GM12872 (cell line): ENCODE measurements around the gene SCLY.
A peak's percentile ranks its signal among the peaks of the same experiment; 100 is the strongest.

Experiments
- CTCF ChIP-seq: IDR thresholded peaks from 3 replicates; pipeline ENCODE4 v1.5.1; 2011; ENCODE audit warnings: low read depth, mild to moderate bottlenecking, low read length, moderate library complexity; ENCODE audit not compliant: insufficient read depth

Gene SCLY

GRCh38 chr2:238130696-238131628, 70.2 kb downstream of the SCLY start:
- 0 out of 3 replicates have a peak, but pooled peaks have one; percentile 3 for TF ChIP-seq CTCF

GRCh38 chr2:238131761-238132462, 71.1 kb downstream of the SCLY start:
- no peak for TF ChIP-seq CTCF

- TF ChIP-seq CTCF, result no peak
Observed at GRCh38 chr2:238132463-238133450, 72.0 kb downstream of the SCLY start.

- no peak for TF ChIP-seq CTCF
Observed at GRCh38 chr2:238133499-238134392, 72.9 kb downstream of the SCLY start.

- no peak for TF ChIP-seq CTCF
Observed at GRCh38 chr2:238134393-238134785, 73.6 kb downstream of the SCLY start.

GRCh38 chr2:238135601-238136150, 74.9 kb downstream of the SCLY start:
- no peak for TF ChIP-seq CTCF
